ENCODE results near the gene AGBL5.

DNA sequence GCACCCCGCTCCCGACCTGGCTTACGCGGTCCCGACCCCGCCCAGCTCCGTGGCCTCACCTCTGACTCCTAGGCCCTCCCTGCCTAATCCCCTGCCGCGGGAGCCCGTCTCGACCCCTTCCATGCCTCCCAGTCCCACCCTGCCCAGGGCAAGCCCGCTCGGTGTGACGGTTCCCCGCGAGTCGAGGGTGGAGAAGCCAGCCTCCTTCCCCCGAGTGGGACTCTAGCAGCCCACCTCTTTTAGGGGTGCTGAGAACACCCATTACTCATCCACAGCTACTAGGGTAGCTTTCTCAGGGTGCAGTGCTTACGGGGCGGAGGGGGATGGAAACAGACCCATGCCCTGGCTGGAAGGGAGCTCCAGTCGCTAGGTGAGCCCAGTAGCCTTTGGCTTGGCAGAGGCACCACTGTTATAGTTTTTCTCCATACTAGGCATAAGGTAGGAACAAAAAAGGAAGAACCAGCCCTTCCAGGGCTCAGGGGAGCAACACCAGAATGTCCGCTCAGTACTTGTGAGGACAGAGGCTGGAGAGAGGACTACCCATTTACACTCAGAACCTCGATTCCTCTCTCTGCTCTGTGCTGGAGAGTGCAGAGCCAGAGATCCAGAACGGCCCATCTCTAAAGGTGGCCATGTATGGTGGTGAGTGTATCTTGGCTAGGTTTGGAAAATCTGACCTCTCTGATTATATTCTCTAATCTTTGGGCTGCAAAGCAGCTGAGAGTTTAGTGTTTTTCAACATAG, 606 bp downstream of the AGBL5 start:
- TF ChIP-seq CTCF (conservative IDR thresholded peaks at IDR 0.05 in 1 of 2, IDR thresholded peaks at IDR 0.05 in 1 of 2; ENCODE audit: low read depth in 1 of 2, low read length in 2 of 2) (no peak), EZH2 (IDR thresholded peaks at IDR 0.05; ENCODE audit: low read length, missing control alignments) (no peak)

Data from fibroblast of lung (primary cell).